Epithelial cell of proximal tubule (primary cell): ENCODE measurements around the gene CARNS1. TPM values are rescaled to one million over a fixed set of nuclear protein-coding genes. Genes with fewer than 3 reads are reported as not detected.

Experiments
- DNase-seq: peaks from one replicate; pipeline ENCODE4 v3.0.0-alpha.2; 2011; ENCODE audit warnings: low read depth
- H3K4me3 ChIP-seq: 2 replicates; pipeline ENCODE4 v1.5.1; 2011; ENCODE audit warnings: low read depth, mild to moderate bottlenecking, low read length
- total RNA-seq: library from RNA; depleted of rRNA; stranded (reverse); fragments of >200 nt; gene quantifications from 2 replicates; pipeline ENCODE4 v1.2.3, GENCODE V29; 2015
- TF ChIP-seq, protein P1 (sequence below): conservative IDR thresholded peaks from 2 replicates; pipeline ENCODE4 v1.5.1; 2012; ENCODE audit warnings: low read depth, mild to moderate bottlenecking, low read length

The CARNS1 gene
- total RNA-seq, 1 donor from 2014 or later, result 0.23 TPM

DNA sequence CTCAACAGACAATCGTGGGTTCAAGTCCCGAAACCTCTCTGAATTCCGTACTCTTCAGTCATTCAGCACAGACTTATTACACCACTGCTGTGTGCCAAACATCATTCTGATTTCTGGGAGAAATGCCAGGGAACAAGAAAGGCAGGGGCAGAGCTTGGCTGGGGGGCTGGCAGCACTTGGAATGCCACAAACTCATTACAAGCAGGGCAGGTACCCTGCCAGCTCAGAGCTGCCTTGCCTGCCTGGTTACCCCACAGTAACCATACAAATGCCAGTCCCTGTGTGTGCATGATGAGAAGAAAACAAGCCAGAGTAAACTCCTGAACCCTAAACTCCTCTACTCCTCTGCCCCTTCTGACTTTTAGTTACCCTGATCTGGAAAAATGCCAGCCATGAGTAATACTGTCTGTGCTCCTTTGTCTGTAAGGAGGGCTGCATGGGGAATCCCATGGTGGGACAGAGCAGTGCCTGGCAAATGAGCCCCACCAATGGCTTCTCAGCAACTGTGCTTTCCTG lies 30.6 kb upstream of the CARNS1 start:
- H3K4me3 ChIP-seq, result no peak overlapping the region
- TF ChIP-seq, protein P1, sequence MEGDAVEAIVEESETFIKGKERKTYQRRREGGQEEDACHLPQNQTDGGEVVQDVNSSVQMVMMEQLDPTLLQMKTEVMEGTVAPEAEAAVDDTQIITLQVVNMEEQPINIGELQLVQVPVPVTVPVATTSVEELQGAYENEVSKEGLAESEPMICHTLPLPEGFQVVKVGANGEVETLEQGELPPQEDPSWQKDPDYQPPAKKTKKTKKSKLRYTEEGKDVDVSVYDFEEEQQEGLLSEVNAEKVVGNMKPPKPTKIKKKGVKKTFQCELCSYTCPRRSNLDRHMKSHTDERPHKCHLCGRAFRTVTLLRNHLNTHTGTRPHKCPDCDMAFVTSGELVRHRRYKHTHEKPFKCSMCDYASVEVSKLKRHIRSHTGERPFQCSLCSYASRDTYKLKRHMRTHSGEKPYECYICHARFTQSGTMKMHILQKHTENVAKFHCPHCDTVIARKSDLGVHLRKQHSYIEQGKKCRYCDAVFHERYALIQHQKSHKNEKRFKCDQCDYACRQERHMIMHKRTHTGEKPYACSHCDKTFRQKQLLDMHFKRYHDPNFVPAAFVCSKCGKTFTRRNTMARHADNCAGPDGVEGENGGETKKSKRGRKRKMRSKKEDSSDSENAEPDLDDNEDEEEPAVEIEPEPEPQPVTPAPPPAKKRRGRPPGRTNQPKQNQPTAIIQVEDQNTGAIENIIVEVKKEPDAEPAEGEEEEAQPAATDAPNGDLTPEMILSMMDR, result no peak
- DNase-seq, result peak; percentile 83

DNA sequence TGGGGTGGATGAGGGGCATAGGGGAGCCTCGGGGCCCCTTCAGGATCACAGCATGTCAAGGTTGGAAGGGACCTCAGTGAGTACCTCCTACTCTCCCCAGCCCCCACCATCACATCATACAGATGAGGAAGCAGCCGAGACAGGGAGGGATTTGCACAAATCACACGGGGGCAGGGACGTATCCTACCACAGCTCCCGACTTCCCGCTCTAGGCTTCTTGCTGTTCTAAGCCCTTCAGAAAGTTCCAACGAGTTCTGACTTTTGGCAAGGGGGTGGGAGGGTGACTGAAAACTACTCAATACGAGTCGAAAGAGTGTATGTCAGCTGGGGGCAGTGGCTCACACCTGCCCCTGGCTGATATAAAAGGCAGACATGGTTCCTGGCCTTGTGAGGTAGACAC lies 28.4 kb upstream of the CARNS1 start:
- no peak overlapping the region for H3K4me3 ChIP-seq
- no peak for DNase-seq
- TF ChIP-seq, protein P1, result no peak

DNA sequence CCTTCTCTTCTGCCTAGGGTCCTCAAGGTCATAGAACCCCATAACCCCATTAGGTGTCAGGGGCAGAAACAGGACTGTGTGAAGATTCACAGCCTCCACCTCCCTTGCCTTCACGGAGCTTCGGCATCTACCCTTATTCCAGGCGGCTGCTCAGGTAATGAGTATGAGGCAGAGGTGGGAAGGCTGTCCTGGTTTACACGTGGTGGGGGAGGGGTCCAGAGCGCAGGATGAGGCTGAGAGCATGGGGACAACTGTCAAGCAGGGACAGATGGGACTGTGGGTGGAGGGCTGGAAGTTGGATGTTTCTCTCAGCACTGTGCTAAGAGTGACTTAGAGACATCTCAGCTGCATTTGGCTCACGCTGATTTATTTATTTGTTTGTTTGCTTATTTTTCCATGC lies 28.0 kb upstream of the CARNS1 start:
- no peak for DNase-seq
- TF ChIP-seq, protein P1, result no peak
- no peak overlapping the region for H3K4me3 ChIP-seq

DNA sequence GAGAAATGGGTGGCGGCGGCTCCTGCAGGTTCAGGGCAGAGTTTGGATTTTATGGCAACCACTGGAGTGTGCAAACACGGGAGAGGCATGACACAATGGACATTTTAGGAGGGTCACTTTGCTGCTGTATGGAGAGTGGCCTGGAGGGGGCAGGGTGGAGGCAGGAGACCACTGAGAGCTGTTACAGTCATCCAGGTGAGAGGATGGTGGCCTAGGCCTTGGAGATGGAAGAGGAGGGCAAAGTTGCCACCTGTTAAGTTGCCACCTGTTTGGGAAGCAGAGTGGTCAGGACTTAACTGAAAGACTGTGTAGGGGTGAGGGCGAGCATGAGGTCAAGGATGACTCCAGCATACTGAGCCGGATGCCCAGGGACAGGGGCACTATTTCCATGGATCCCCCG lies 26.0 kb upstream of the CARNS1 start:
- DNase-seq, result no peak
- no peak overlapping the region for H3K4me3 ChIP-seq
- TF ChIP-seq, protein P1, result peak; percentile 62

DNA sequence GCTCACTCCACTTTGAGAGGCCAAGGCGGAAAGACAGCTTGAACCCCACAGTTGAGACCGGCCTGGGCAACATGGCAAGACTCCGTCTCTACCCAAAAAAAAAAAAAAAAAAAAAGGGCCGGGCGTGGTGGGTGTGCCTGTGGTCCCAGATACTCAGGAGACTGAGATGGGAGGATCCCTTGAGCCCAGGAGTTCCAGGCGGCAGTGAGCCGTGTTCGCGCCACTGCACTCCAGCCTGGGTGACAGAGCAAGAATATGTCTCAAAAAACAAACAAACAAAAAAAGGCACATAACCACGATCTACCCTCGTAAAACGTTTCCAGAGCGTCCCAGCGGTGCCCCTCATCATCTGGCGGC lies 24.6 kb upstream of the CARNS1 start:
- peak overlapping the region; percentile 83 for H3K4me3 ChIP-seq
- no peak for DNase-seq
- TF ChIP-seq, protein P1, result no peak

DNA sequence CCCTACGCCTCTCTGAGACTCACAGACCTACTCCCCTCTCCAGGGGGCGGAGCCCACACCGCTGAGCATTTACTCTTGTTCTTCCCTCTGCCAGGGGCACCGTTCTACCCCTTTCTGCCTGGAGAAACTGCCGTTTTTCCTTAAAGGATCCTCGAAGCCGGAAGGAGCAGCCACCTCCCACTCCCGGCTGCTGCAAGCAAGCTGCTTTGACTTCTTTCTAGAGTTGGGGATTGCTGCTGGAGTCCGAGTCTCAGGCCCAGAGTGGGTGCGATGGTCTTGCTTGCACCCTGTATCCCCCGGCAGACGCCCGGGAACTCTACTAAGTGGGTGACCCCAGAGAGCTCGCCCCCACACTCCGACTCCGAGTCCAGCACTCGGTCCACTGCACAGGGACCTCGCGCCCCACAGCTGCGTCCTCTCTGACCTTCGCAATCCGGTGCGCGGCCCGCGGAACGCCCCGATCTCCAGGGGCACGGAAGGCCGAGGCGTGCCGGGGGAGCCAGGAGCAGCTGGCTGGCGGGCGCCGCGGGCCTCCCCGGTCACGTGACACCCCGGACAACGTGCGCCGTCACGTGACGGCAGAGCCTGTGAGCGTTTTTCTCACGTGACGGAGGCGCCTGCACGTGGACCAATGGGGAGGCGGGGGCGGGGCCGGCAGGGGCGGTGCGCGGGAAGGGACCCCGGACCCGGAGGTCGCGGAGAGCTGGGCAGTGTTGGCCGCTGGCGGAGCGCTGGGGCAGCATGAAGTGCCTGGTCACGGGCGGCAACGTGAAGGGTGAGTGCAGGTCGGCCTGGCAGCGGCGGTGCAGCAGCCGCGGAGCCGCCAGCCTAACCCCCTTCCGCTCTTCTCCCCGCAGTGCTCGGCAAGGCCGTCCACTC lies 23.9 kb upstream of the CARNS1 start, which contains the start of gene RAD9A:
Gene RAD9A (plus strand): TSS at position 683 of the 879 bp plus-strand sequence. CDS start 59 bp downstream, at position 742.
- no peak for DNase-seq
- H3K4me3 ChIP-seq, result peak within 1 kb of the TSS; percentile 83
- TF ChIP-seq, protein P1, result no peak

DNA sequence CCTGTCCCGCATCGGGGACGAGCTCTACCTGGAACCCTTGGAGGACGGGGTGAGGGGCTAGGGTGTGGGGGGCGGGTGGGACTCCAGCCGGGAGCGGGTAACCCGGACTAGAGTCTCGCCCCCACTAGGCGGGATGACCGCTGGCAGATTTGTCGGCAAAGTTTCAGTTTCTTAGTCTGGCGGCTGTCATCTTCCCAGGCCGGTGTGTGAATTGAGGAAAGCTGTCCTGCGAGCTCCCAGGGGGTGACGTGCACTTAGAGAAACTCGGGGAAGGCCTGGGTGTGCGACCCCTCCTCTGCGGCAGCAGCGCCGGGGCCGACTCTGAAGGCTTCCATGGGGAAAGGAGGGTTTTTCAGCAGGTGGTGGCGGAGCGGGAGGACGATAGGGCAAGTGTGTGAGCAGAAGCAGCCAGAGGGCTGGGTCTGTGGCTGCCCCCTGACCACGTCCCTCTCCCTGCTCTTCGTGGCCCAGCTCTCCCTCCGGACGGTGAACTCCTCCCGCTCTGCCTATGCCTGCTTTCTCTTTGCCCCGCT lies 23.2 kb upstream of the CARNS1 start:
- H3K4me3 ChIP-seq, result peak overlapping the region; percentile 83
- TF ChIP-seq, protein P1, result no peak
- DNase-seq, result no peak
